HepG2 (cell line): ENCODE results near the gene OLFM1.

Experiments used
- BRF2 ChIP-seq: sonication (generic); formaldehyde crosslinking; IDR thresholded peaks from 2 replicates; pipeline ENCODE4 v1.8.1; 2022; ENCODE audit warnings: mild to moderate bottlenecking, missing genetic modification reagents
- CTCF ChIP-seq: sonication (generic); formaldehyde crosslinking; IDR thresholded peaks from 2 replicates; pipeline ENCODE4 v1.5.0; 2020; ENCODE audit warnings: mild to moderate bottlenecking, missing genetic modification reagents, moderate library complexity
- GMEB1 ChIP-seq: sonication (generic); formaldehyde crosslinking; IDR thresholded peaks from 2 replicates; pipeline ENCODE4 v1.5.1; 2020; ENCODE audit warnings: missing genetic modification reagents, mild to moderate bottlenecking, borderline replicate concordance
- POLR2A ChIP-seq, 2 experiments: IDR thresholded peaks; 2 replicates each; pipeline ENCODE4 v1.6.1; 2011; ENCODE audit warnings: low read depth in 2 of 2, low read length in 2 of 2, mild to moderate bottlenecking in 1 of 2, moderate library complexity in 1 of 2; ENCODE audit not compliant: insufficient read depth in 1 of 2
- RAD21 ChIP-seq: fragments of 450-650 bp; formaldehyde crosslinking; IDR thresholded peaks from 2 replicates; pipeline ENCODE4 v1.5.0; 2020; ENCODE audit warnings: mild to moderate bottlenecking
- REST ChIP-seq, 2 experiments: IDR thresholded peaks; 2 replicates each; pipeline ENCODE4 v1.6.1; 2011 to 2012; ENCODE audit warnings: low read length in 2 of 2, borderline replicate concordance in 1 of 2, low read depth in 1 of 2, mild to moderate bottlenecking in 1 of 2, moderate library complexity in 1 of 2
- USF2 ChIP-seq, 2 experiments: sonication (generic) in 1 of 2; formaldehyde crosslinking in 1 of 2; IDR thresholded peaks; 2 replicates each; pipeline versions ENCODE4 v1.5.1 to v1.6.1; 2011 to 2020; ENCODE audit warnings: borderline replicate concordance in 1 of 2, low read depth in 1 of 2, low read length in 1 of 2, mild to moderate bottlenecking in 1 of 2, missing genetic modification reagents in 1 of 2, moderate library complexity in 1 of 2
- ZBTB26 ChIP-seq: IDR thresholded peaks from 2 replicates; pipeline ENCODE4 v1.6.1; 2016; ENCODE audit warnings: missing compliant biosample characterization, missing genetic modification reagents, borderline replicate concordance
- ZFP41 ChIP-seq: sonication (generic); formaldehyde crosslinking; IDR thresholded peaks from 2 replicates; pipeline ENCODE4 v1.4.0; 2020; ENCODE audit warnings: mild to moderate bottlenecking, missing genetic modification reagents, borderline replicate concordance
- ZNF207 ChIP-seq: fragments of 450-650 bp; IDR thresholded peaks from 2 replicates; pipeline ENCODE4 v1.6.1; 2016; ENCODE audit warnings: antibody characterized with exemption, borderline replicate concordance
- ZNF232 ChIP-seq: sonication (generic); formaldehyde crosslinking; IDR thresholded peaks from 2 replicates; pipeline ENCODE4 v1.4.0; 2020; ENCODE audit warnings: missing genetic modification reagents, borderline replicate concordance
- ZNF331 ChIP-seq: sonication (generic); formaldehyde crosslinking; IDR thresholded peaks from 2 replicates; pipeline ENCODE4 v1.4.0; 2020; ENCODE audit warnings: missing genetic modification reagents

- TF ChIP-seq REST (IDR thresholded peaks at IDR 0.05; ENCODE audit: borderline replicate concordance in 1 of 2, low read depth in 1 of 2, low read length in 2 of 2), result no peak
- no peak for TF ChIP-seq POLR2A (IDR thresholded peaks at IDR 0.05; ENCODE audit: insufficient read depth in 1 of 2, low read depth in 2 of 2, low read length in 2 of 2)
- no peak for TF ChIP-seq GMEB1 (CRISPR knock-in tag)
- no peak for TF ChIP-seq ZNF232 (CRISPR knock-in tag)
- TF ChIP-seq BRF2 (CRISPR knock-in tag), result no peak
- no peak for TF ChIP-seq CTCF
- no peak for TF ChIP-seq ZNF331 (CRISPR knock-in tag)
- no peak for TF ChIP-seq ZFP41 (CRISPR knock-in tag)
- no peak for TF ChIP-seq ZNF207
- no peak for TF ChIP-seq ZBTB26 (CRISPR knock-in tag)
- TF ChIP-seq USF2 (IDR thresholded peaks at IDR 0.05; ENCODE audit: low read depth, low read length), result no peak
- no peak for TF ChIP-seq USF2 (CRISPR knock-in tag; IDR thresholded peaks at IDR 0.05; ENCODE audit: borderline replicate concordance)
- no peak for TF ChIP-seq RAD21 (CRISPR knock-in tag)
These were observed 71.1 kb downstream of the OLFM1 start for GRCh38 chr9:135158564-135158937.
